CD14-positive monocyte (primary cell): Measurements from ENCODE around the gene GLYAT. TPM values are rescaled to one million over a fixed set of nuclear protein-coding genes. Genes with fewer than 3 reads are reported as not detected.

Source experiments
- DNase-seq, 3 donors: peaks; one replicate each; pipeline ENCODE4 v3.0.0-alpha.2; 2011 to 2022
- H2AFZ ChIP-seq: 2 replicates; pipeline ENCODE4 v1.6.0; 2012; ENCODE audit warnings: mild to moderate bottlenecking, low read depth, low read length, inconsistent platforms; ENCODE audit not compliant: insufficient read depth, poor library complexity, severe bottlenecking
- H3K27ac ChIP-seq, 2 donors: 1 replicate in 1 of 2; 2 replicates in 1 of 2; pipeline ENCODE4 v1.5.1; 2012 to 2013; ENCODE audit warnings: low read length in 2 of 2, control low read depth in 1 of 2, inconsistent platforms in 1 of 2, low read depth in 1 of 2, mild to moderate bottlenecking in 1 of 2
- H3K27me3 ChIP-seq, 2 donors: one replicate each; pipeline versions ENCODE4 v1.6.0 to v1.6.1; 2011 to 2013; ENCODE audit warnings: low read length in 2 of 2; ENCODE audit not compliant: control insufficient read depth in 2 of 2, insufficient read depth in 2 of 2
- H3K36me3 ChIP-seq, 2 donors: replicated peaks in 1 of 2; 1 replicate in 1 of 2; 2 replicates in 1 of 2; pipeline versions ENCODE4 v1.5.1 to v1.6.1; 2012 to 2013; ENCODE audit warnings: low read length in 2 of 2, control low read depth in 1 of 2, inconsistent platforms in 1 of 2, mild to moderate bottlenecking in 1 of 2; ENCODE audit not compliant: insufficient read depth in 2 of 2, control insufficient read depth in 1 of 2
- H3K4me1 ChIP-seq, 2 donors: 1 replicate in 1 of 2; 2 replicates in 1 of 2; pipeline versions ENCODE4 v1.5.1 to v1.6.1; 2012 to 2013; ENCODE audit warnings: low read length in 2 of 2, control low read depth in 1 of 2, inconsistent platforms in 1 of 2, mild to moderate bottlenecking in 1 of 2, moderate library complexity in 1 of 2; ENCODE audit not compliant: insufficient read depth in 2 of 2, control insufficient read depth in 1 of 2
- H3K4me2 ChIP-seq: replicated peaks from 2 replicates; pipeline ENCODE3; 2012; ENCODE audit warnings: low read length, moderate library complexity, mild to moderate bottlenecking; ENCODE audit not compliant: poor library complexity, severe bottlenecking; ENCODE audit errors: extremely low read depth
- H3K4me3 ChIP-seq, 3 experiments: fragments of 200-600 bp in 1 of 3; sonication (generic) in 1 of 3; replicated peaks in 1 of 3; 1 replicate in 2 of 3; 2 replicates in 1 of 3; pipeline ENCODE4 v1.5.1; 2011 to 2013; ENCODE audit warnings: low read length in 3 of 3, mild to moderate bottlenecking in 3 of 3, control low read depth in 2 of 3, low read depth in 2 of 3, inconsistent platforms in 1 of 3, moderate library complexity in 1 of 3
- H3K79me2 ChIP-seq: 2 replicates; pipeline ENCODE4 v1.6.0; 2012; ENCODE audit warnings: mild to moderate bottlenecking, control low read depth, inconsistent platforms, low read length, moderate library complexity; ENCODE audit not compliant: insufficient read depth
- H3K9ac ChIP-seq: 2 replicates; pipeline ENCODE4 v1.6.0; 2017; ENCODE audit warnings: low read length, mild to moderate bottlenecking; ENCODE audit not compliant: insufficient read depth, poor library complexity, severe bottlenecking
- H3K9me3 ChIP-seq, 2 donors: replicated peaks in 1 of 2; 1 replicate in 1 of 2; 2 replicates in 1 of 2; pipeline versions ENCODE4 v1.5.1 to v1.6.1; 2012 to 2013; ENCODE audit warnings: low read length in 2 of 2, control low read depth in 1 of 2; ENCODE audit not compliant: control insufficient read depth in 1 of 2, insufficient read depth in 1 of 2
- H4K20me1 ChIP-seq: 2 replicates; pipeline ENCODE4 v1.6.0; 2012; ENCODE audit warnings: mild to moderate bottlenecking, low read length, control low read depth, moderate library complexity; ENCODE audit not compliant: insufficient read depth
- H3K27ac Mint-ChIP-seq, 7 donors: one replicate each; pipeline ENCODE4 v1.8.0; 2020; ENCODE audit warnings: mild to moderate bottlenecking in 7 of 7, mixed read lengths in 7 of 7, moderate library complexity in 6 of 7, inconsistent platforms in 2 of 7
- H3K27me3 Mint-ChIP-seq, 3 donors: one replicate each; pipeline ENCODE4 v1.8.0; 2021 to 2022; ENCODE audit warnings: low read depth in 3 of 3, mild to moderate bottlenecking in 3 of 3, mixed read lengths in 3 of 3, moderate library complexity in 3 of 3, inconsistent platforms in 1 of 3
- H3K36me3 Mint-ChIP-seq, 2 donors: one replicate each; pipeline ENCODE4 v1.8.0; 2020; ENCODE audit warnings: mixed read lengths in 2 of 2, inconsistent platforms in 1 of 2, mild to moderate bottlenecking in 1 of 2
- H3K4me1 Mint-ChIP-seq: one replicate; pipeline ENCODE4 v1.8.0; 2020; ENCODE audit warnings: mild to moderate bottlenecking, mixed read lengths
- H3K4me3 Mint-ChIP-seq, 2 donors: one replicate each; pipeline ENCODE4 v1.8.0; 2020; ENCODE audit warnings: mild to moderate bottlenecking in 2 of 2, mixed read lengths in 2 of 2, moderate library complexity in 1 of 2
- H3K9me3 Mint-ChIP-seq, 7 donors: one replicate each; pipeline ENCODE4 v1.8.0; 2020 to 2022; ENCODE audit warnings: mixed read lengths in 7 of 7, mild to moderate bottlenecking in 6 of 7, moderate library complexity in 6 of 7, inconsistent platforms in 2 of 7
- WGBS: methylation state at CpG from one replicate; pipeline ENCODE4 v1.1.5; 2013; ENCODE audit warnings: missing lambda C conversion rate; ENCODE audit not compliant: insufficient coverage; 5-methylcytosine and 5-hydroxymethylcytosine counted together
- intact Hi-C, 2 donors: fragments of 100-400 bp; cut with micrococcal nuclease; formaldehyde crosslinking; loops; one replicate each; pipeline versions ENCODE4 v1.15.0 to v1.15.1; 2023
- polyA plus RNA-seq, 3 donors: library from polyadenylated mRNA; depleted of rRNA in 1 of 3; unstranded in 2 of 3; stranded (reverse) in 1 of 3; fragments of 300-500 nt in 2 of 3; fragments of >200 nt in 1 of 3; fragmentation: Illumina TruSeq in 2 of 3; gene quantifications; 1 replicate in 2 of 3; 2 replicates in 1 of 3; pipeline ENCODE4 v1.2.3, GENCODE V29; 2012 to 2021
- TF ChIP-seq, protein P1 (sequence below): fragments of 200-600 bp; IDR thresholded peaks from one replicate; pipeline ENCODE4 v1.8.0; 2022; ENCODE audit warnings: antibody characterized with exemption, mild to moderate bottlenecking

Gene GLYAT
- polyA plus RNA-seq, 3 donors, result not detected

DNA sequence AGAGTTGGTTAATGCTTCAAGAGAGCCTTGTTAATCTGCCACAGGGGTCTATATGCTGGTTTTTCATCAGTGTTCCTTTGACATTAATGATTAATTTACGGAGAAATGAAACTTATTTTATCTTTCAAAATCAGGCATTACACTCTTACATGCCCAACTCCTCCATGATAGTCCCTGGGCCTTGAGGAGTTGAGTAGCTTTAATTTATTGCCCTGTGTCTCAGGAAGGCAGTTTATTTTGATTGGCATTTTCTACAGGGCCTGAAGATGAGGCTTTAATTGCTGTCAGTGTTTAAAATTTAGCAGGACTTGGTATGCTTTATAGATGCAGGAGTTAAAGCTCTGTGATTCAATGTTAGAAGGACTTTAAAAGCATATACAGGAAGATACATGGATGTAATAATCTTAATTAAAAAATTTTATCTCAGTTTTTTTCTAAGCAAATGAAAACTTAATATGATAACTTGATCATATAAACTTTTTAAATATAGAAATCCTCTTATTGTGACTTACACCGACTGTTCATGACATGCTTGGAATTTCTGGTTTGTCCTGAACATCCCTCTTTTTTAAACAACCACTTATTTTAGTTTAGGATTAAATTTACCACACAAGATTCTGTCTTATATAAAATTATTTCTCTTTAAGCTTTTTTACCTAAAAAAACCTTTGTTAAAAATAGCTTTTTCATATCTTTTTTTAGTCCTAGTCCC is 12.2 kb downstream of the GLYAT start:
- no peaks in the 10 kb centered on the region for H4K20me1 ChIP-seq
- H3K36me3 ChIP-seq, result no peaks in the 10 kb centered on the region
- intact Hi-C loops, result no loop called here
- Mint-ChIP-seq H3K9me3 (peaks cover 0 to 8% (median 3%) of the 10 kb centered on the region in 7 donors), H3K27me3 (no peaks in the 10 kb centered on the region), H3K27ac (no peak overlapping the region), H3K36me3 (no peaks in the 10 kb centered on the region), H3K4me3 (no peak overlapping the region), H3K4me1 (no peaks in the 10 kb centered on the region)
- no peaks in the 10 kb centered on the region for H3K27me3 ChIP-seq
- no peak overlapping the region for H3K9ac ChIP-seq
- WGBS, result no CpG with 5 or more reads among the region's 2 CpGs
- no peaks in the 10 kb centered on the region for H3K79me2 ChIP-seq
- H3K27ac ChIP-seq, result no peak overlapping the region
- no peaks in the 10 kb centered on the region for H3K9me3 ChIP-seq
- H3K4me1 ChIP-seq, result no peaks in the 10 kb centered on the region
- DNase-seq, result no peak
- TF ChIP-seq, protein P1, sequence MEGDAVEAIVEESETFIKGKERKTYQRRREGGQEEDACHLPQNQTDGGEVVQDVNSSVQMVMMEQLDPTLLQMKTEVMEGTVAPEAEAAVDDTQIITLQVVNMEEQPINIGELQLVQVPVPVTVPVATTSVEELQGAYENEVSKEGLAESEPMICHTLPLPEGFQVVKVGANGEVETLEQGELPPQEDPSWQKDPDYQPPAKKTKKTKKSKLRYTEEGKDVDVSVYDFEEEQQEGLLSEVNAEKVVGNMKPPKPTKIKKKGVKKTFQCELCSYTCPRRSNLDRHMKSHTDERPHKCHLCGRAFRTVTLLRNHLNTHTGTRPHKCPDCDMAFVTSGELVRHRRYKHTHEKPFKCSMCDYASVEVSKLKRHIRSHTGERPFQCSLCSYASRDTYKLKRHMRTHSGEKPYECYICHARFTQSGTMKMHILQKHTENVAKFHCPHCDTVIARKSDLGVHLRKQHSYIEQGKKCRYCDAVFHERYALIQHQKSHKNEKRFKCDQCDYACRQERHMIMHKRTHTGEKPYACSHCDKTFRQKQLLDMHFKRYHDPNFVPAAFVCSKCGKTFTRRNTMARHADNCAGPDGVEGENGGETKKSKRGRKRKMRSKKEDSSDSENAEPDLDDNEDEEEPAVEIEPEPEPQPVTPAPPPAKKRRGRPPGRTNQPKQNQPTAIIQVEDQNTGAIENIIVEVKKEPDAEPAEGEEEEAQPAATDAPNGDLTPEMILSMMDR, result no peak
- H3K4me3 ChIP-seq, result no peak overlapping the region
- no peak overlapping the region for H2AFZ ChIP-seq
- H3K4me2 ChIP-seq, result no peak overlapping the region

DNA sequence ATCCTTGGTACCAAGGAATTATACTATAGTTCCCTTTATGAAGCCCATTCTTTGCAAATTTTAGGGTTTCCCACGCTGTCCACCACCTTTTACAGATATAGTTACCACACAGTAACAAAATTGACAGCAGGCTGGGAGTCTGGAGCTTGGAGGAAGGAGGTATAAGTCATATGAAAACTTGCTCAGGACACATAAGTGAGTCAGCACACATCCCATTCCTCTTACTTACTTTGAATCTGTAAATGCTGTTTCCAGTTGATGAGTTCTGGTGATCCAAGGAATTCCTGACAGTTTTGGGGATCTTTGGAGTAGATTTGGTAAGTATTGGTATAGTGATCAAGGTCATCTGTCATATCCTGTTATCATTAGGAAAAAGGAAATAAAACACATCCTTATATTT is 19.2 kb downstream of the GLYAT start:
- no peak overlapping the region for H3K4me3 Mint-ChIP-seq
- H3K27me3 Mint-ChIP-seq, result peaks cover 0 to 1% (median 0%) of the 10 kb centered on the region in 3 donors
- H3K4me2 ChIP-seq, result no peak overlapping the region
- H3K9me3 Mint-ChIP-seq, result peaks cover 0 to 5% (median 1%) of the 10 kb centered on the region in 7 donors
- H3K27ac ChIP-seq, result no peak overlapping the region
- H2AFZ ChIP-seq, result no peak overlapping the region
- no peak overlapping the region for H3K9ac ChIP-seq
- TF ChIP-seq, protein P1, result no peak
- H3K79me2 ChIP-seq, result no peaks in the 10 kb centered on the region
- H3K36me3 ChIP-seq, result no peaks in the 10 kb centered on the region
- WGBS, result no CpG with 5 or more reads among the region's 1 CpG
- no peak for DNase-seq
- H3K4me1 ChIP-seq, result no peaks in the 10 kb centered on the region
- intact Hi-C loops, result no loop called here
- H3K27ac Mint-ChIP-seq, result no peak overlapping the region
- no peaks in the 10 kb centered on the region for H4K20me1 ChIP-seq
- H3K4me3 ChIP-seq, result no peak overlapping the region
- no peaks in the 10 kb centered on the region for H3K9me3 ChIP-seq
- H3K36me3 Mint-ChIP-seq, result no peaks in the 10 kb centered on the region
- H3K27me3 ChIP-seq, result no peaks in the 10 kb centered on the region
- no peaks in the 10 kb centered on the region for H3K4me1 Mint-ChIP-seq
